Liver (tissue), 9 donors: ENCODE results near the gene ARSB. TPM values are rescaled to one million over a fixed set of nuclear protein-coding genes. Genes with fewer than 3 reads are reported as not detected.

Source experiments
- DNase-seq: peaks from one replicate; pipeline ENCODE4 v3.0.0-alpha.2; 2017; ENCODE audit warnings: low spot score
- H3K27ac ChIP-seq, 2 donors: one replicate each; pipeline ENCODE4 v1.7.0; 2013; ENCODE audit warnings: inconsistent platforms in 2 of 2, low read length in 2 of 2, control low read depth in 1 of 2, low read depth in 1 of 2, mild to moderate bottlenecking in 1 of 2
- H3K27me3 ChIP-seq, 4 donors: one replicate each; pipeline versions ENCODE4 v1.6.1 to v1.7.0; 2013; ENCODE audit warnings: low read length in 3 of 4, inconsistent platforms in 1 of 4, mild to moderate bottlenecking in 1 of 4, moderate library complexity in 1 of 4; ENCODE audit not compliant: control insufficient read depth in 4 of 4, insufficient read depth in 4 of 4
- H3K36me3 ChIP-seq, 4 donors: one replicate each; pipeline versions ENCODE4 v1.6.1 to v1.7.0; 2013; ENCODE audit warnings: low read length in 3 of 4, mild to moderate bottlenecking in 3 of 4, low read depth in 1 of 4, moderate library complexity in 1 of 4; ENCODE audit not compliant: control insufficient read depth in 4 of 4, insufficient read depth in 3 of 4
- H3K4me1 ChIP-seq, 4 donors: one replicate each; pipeline versions ENCODE4 v1.6.1 to v1.7.0; 2013; ENCODE audit warnings: low read length in 3 of 4, mild to moderate bottlenecking in 3 of 4, moderate library complexity in 1 of 4; ENCODE audit not compliant: control insufficient read depth in 4 of 4, insufficient read depth in 4 of 4
- H3K4me3 ChIP-seq, 3 donors: one replicate each; pipeline versions ENCODE4 v1.6.1 to v1.7.0; 2013; ENCODE audit warnings: low read length in 3 of 3, control low read depth in 1 of 3, low read depth in 1 of 3, mild to moderate bottlenecking in 1 of 3
- H3K9ac ChIP-seq, 2 donors: one replicate each; pipeline ENCODE4 v1.7.0; 2013; ENCODE audit warnings: low read length in 2 of 2, mild to moderate bottlenecking in 2 of 2, moderate library complexity in 2 of 2, control low read depth in 1 of 2, low read depth in 1 of 2
- H3K9me3 ChIP-seq, 4 donors: one replicate each; pipeline versions ENCODE4 v1.6.1 to v1.7.0; 2013; ENCODE audit warnings: low read length in 3 of 4; ENCODE audit not compliant: control insufficient read depth in 4 of 4
- EGR1 ChIP-seq, 2 donors: IDR thresholded peaks; 2 replicates each; pipeline ENCODE4 v1.6.1; 2016 to 2018; ENCODE audit warnings: antibody characterized with exemption in 2 of 2, low read depth in 2 of 2
- FOXA1 ChIP-seq: IDR thresholded peaks from 2 replicates; pipeline ENCODE4 v1.6.1; 2016; ENCODE audit warnings: antibody characterized with exemption
- FOXA2 ChIP-seq: IDR thresholded peaks from 2 replicates; pipeline ENCODE4 v1.6.1; 2016; ENCODE audit warnings: antibody characterized with exemption
- GABPA ChIP-seq, 2 donors: IDR thresholded peaks in 1 of 2; conservative IDR thresholded peaks in 1 of 2; 2 replicates each; pipeline ENCODE4 v1.6.1; 2016; ENCODE audit warnings: antibody characterized with exemption in 2 of 2, mild to moderate bottlenecking in 1 of 2, moderate library complexity in 1 of 2
- HNF4A ChIP-seq, 2 donors: conservative IDR thresholded peaks; 2 replicates each; pipeline ENCODE4 v1.6.1; 2016; ENCODE audit warnings: antibody characterized with exemption in 2 of 2, mild to moderate bottlenecking in 2 of 2
- HNF4G ChIP-seq: IDR thresholded peaks from 2 replicates; pipeline ENCODE4 v1.6.1; 2016; ENCODE audit warnings: antibody characterized with exemption
- JUND ChIP-seq, 2 donors: IDR thresholded peaks; 2 replicates each; pipeline ENCODE4 v1.6.1; 2016; ENCODE audit warnings: antibody characterized with exemption in 2 of 2
- MAX ChIP-seq: IDR thresholded peaks from 2 replicates; pipeline ENCODE4 v1.6.1; 2016; ENCODE audit warnings: antibody characterized with exemption
- NR2F2 ChIP-seq: IDR thresholded peaks from 2 replicates; pipeline ENCODE4 v1.6.1; 2016; ENCODE audit warnings: antibody characterized with exemption
- RAD21 ChIP-seq, 2 donors: IDR thresholded peaks; 2 replicates each; pipeline ENCODE4 v1.6.1; 2016; ENCODE audit warnings: antibody characterized with exemption in 2 of 2, mild to moderate bottlenecking in 2 of 2
- RXRA ChIP-seq, 2 donors: IDR thresholded peaks; 2 replicates each; pipeline ENCODE4 v1.6.1; 2017 to 2018; ENCODE audit warnings: antibody characterized with exemption in 2 of 2, mild to moderate bottlenecking in 1 of 2
- SP1 ChIP-seq: IDR thresholded peaks from 2 replicates; pipeline ENCODE4 v1.6.1; 2018; ENCODE audit warnings: antibody characterized with exemption, mild to moderate bottlenecking
- TAF1 ChIP-seq: conservative IDR thresholded peaks from 2 replicates; pipeline ENCODE4 v1.6.1; 2016; ENCODE audit warnings: antibody characterized with exemption, mild to moderate bottlenecking
- YY1 ChIP-seq: IDR thresholded peaks from 2 replicates; pipeline ENCODE4 v1.6.1; 2016; ENCODE audit warnings: antibody characterized with exemption, mild to moderate bottlenecking
- ZBTB33 ChIP-seq: IDR thresholded peaks from 2 replicates; pipeline ENCODE4 v1.6.1; 2016; ENCODE audit warnings: antibody characterized with exemption
- WGBS: extraction: QIAGEN DNeasy Blood & Tissue Kit; methylation state at CpG from one replicate; pipeline ENCODE4 v1.1.7; 2013; 5-methylcytosine and 5-hydroxymethylcytosine counted together
- polyA plus RNA-seq, 2 donors: library from polyadenylated mRNA; stranded (reverse) in 1 of 2; unstranded in 1 of 2; fragments of 200-250 nt in 1 of 2; fragments of >200 nt in 1 of 2; fragmentation: Nextera tagmentation in 1 of 2; extraction: Ambion mirVana in 1 of 2; gene quantifications; one replicate each; pipeline versions ENCODE4 v1.2.1 to v1.2.3, GENCODE V29; 2013 to 2015
- total RNA-seq, 2 donors: library from RNA; depleted of rRNA; stranded (reverse); fragments of >200 nt; gene quantifications; one replicate each; pipeline ENCODE4 v1.2.3, GENCODE V29; 2014
- TF ChIP-seq, protein P1 (sequence below): IDR thresholded peaks from 2 replicates; pipeline ENCODE4 v1.6.1; 2016; ENCODE audit warnings: antibody characterized with exemption
- TF ChIP-seq, protein P2 (sequence below): IDR thresholded peaks from 2 replicates; pipeline ENCODE4 v1.6.1; 2016; ENCODE audit warnings: antibody characterized with exemption, mild to moderate bottlenecking
- donor health status: healthy.
- donor health status: healthy.
- donor health status: healthy.
- donor health status: healthy.
- donor health status: healthy.

ARSB gene
- total and polyA plus RNA-seq, 4 donors, result 3.5 to 26.2 (median 8.7) TPM

GRCh38 chr5:78997090-78997489 lies 12.0 kb upstream of the ARSB start:
- Histone ChIP-seq H3K36me3 (no peaks in the 10 kb centered on the region), H3K27me3 (no peaks in the 10 kb centered on the region), H3K9me3 (no peaks in the 10 kb centered on the region), H3K27ac (no peak overlapping the region), H3K9ac (no peak overlapping the region), H3K4me1 (no peaks in the 10 kb centered on the region), H3K4me3 (no peak overlapping the region)
- 98% methylated on average over 2 of the region's 2 CpGs for WGBS
- TF ChIP-seq EGR1 (IDR thresholded peaks at IDR 0.05; ENCODE audit: low read depth in 2 of 2), result no peak
- no peak for DNase-seq

- TF ChIP-seq RAD21 (IDR thresholded peaks at IDR 0.05) (no peak), FOXA1 (no peak), YY1 (no peak), GABPA (IDR thresholded peaks at IDR 0.05 in 1 of 2, conservative IDR thresholded peaks at IDR 0.05 in 1 of 2) (no peak), HNF4G (no peak)
- TF ChIP-seq, protein P1, sequence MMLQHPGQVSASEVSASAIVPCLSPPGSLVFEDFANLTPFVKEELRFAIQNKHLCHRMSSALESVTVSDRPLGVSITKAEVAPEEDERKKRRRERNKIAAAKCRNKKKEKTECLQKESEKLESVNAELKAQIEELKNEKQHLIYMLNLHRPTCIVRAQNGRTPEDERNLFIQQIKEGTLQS, result no peak
- TF ChIP-seq, protein P2, sequence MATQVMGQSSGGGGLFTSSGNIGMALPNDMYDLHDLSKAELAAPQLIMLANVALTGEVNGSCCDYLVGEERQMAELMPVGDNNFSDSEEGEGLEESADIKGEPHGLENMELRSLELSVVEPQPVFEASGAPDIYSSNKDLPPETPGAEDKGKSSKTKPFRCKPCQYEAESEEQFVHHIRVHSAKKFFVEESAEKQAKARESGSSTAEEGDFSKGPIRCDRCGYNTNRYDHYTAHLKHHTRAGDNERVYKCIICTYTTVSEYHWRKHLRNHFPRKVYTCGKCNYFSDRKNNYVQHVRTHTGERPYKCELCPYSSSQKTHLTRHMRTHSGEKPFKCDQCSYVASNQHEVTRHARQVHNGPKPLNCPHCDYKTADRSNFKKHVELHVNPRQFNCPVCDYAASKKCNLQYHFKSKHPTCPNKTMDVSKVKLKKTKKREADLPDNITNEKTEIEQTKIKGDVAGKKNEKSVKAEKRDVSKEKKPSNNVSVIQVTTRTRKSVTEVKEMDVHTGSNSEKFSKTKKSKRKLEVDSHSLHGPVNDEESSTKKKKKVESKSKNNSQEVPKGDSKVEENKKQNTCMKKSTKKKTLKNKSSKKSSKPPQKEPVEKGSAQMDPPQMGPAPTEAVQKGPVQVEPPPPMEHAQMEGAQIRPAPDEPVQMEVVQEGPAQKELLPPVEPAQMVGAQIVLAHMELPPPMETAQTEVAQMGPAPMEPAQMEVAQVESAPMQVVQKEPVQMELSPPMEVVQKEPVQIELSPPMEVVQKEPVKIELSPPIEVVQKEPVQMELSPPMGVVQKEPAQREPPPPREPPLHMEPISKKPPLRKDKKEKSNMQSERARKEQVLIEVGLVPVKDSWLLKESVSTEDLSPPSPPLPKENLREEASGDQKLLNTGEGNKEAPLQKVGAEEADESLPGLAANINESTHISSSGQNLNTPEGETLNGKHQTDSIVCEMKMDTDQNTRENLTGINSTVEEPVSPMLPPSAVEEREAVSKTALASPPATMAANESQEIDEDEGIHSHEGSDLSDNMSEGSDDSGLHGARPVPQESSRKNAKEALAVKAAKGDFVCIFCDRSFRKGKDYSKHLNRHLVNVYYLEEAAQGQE, result no peak
- Histone ChIP-seq H3K4me1 (no peaks in the 10 kb centered on the region), H3K9ac (no peak overlapping the region), H3K4me3 (no peak overlapping the region), H3K36me3 (no peaks in the 10 kb centered on the region), H3K27me3 (no peaks in the 10 kb centered on the region), H3K27ac (no peak overlapping the region), H3K9me3 (no peaks in the 10 kb centered on the region)
- 92% methylated on average over 2 of the region's 2 CpGs for WGBS
- no peak for DNase-seq
Observed at GRCh38 chr5:78995521-78996007, 10.5 kb upstream of the ARSB start.

GRCh38 chr5:78993165-78993564 lies 8.1 kb upstream of the ARSB start:
- Histone ChIP-seq H3K4me3 (no peak overlapping the region), H3K9ac (no peak overlapping the region), H3K27ac (no peak overlapping the region), H3K4me1 (no peaks in the 10 kb centered on the region), H3K36me3 (no peaks in the 10 kb centered on the region), H3K9me3 (no peaks in the 10 kb centered on the region), H3K27me3 (no peaks in the 10 kb centered on the region)
- TF ChIP-seq RAD21 (IDR thresholded peaks at IDR 0.05) (no peak), HNF4A (conservative IDR thresholded peaks at IDR 0.05) (no peak), ZBTB33 (no peak), FOXA2 (no peak), YY1 (no peak), TAF1 (no peak), NR2F2 (no peak), EGR1 (IDR thresholded peaks at IDR 0.05; ENCODE audit: low read depth in 2 of 2) (no peak), GABPA (IDR thresholded peaks at IDR 0.05 in 1 of 2, conservative IDR thresholded peaks at IDR 0.05 in 1 of 2) (no peak), SP1 (no peak), RXRA (IDR thresholded peaks at IDR 0.05) (no peak), HNF4G (no peak), JUND (IDR thresholded peaks at IDR 0.05) (no peak), MAX (no peak)
- TF ChIP-seq, protein P1, result no peak
- DNase-seq, result no peak
